ENCODE results near the gene TIMM22. TPM values are rescaled to one million over a fixed set of nuclear protein-coding genes. Genes with fewer than 3 reads are reported as not detected.
"Not testable (repeated sequence)": the region's sequence is repeated elsewhere in the genome, so short reads cannot be mapped to it uniquely, and the experiment has no call there.

Gene TIMM22
- total RNA-seq, 1 donor = 10.5 TPM

GRCh38 chr17:1036171-1036844, 39.4 kb downstream of the TIMM22 start:
- DNase-seq (ENCODE audit: low read depth in 2 of 3, low spot score in 2 of 3) = no peak

DNA sequence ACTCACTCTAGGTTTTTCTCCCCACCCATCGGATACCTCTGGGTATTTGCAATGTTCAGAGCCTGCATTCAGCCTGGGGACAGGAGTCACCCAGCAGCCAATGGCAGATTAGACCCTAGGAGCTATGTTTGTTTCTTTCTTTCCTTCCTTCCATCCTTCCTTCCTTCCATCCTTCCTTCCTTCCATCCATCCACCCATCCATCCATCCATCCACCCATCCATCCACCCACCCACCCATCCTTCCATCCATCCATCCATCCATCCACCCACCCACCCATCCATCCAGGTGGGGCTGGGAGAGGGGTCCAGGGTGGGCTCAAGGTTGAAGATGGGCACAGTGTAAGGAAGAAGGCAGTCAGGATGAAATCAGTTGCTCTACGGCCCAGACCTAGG, 39.9 kb downstream of the TIMM22 start:
- DNase-seq (ENCODE audit: low read depth in 2 of 3, low spot score in 2 of 3) = no peak

DNA sequence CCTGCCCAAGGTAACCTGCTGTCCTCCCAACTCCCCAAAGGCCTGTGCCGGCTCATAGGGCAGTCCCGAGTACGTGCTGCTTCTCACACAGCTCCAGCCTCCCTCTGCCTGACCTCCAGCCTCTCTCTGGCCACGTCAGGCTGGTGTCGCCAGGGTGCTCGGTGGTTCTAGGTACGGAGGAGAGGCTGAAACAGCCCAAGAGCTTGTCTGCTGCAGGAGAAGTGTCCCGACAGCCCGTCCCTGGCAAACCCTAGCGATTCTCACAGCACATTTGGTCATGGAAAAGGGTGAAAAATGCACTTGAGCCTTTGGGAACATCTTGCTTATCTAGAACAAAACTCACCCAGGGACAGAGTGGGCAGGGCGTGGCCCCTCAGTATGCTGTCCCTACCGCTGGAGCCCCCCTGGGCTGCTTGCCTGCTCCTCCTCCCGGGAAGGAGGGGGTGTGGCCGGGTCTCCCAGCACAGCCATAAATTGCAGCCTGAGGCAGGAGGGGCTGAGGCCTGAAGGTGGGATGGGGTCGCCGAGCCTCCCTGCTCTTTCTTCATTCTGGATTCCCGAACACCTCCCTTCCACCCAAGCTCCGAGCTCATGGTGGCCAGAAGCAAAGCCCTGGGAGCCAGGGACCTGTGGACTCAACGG, 40.4 kb downstream of the TIMM22 start:
- DNase-seq (ENCODE audit: low read depth in 2 of 3, low spot score in 2 of 3) = no peak

- no peak for DNase-seq (ENCODE audit: low read depth in 2 of 3, low spot score in 2 of 3)
These were observed 41.7 kb downstream of the TIMM22 start for GRCh38 chr17:1038459-1039122.

DNA sequence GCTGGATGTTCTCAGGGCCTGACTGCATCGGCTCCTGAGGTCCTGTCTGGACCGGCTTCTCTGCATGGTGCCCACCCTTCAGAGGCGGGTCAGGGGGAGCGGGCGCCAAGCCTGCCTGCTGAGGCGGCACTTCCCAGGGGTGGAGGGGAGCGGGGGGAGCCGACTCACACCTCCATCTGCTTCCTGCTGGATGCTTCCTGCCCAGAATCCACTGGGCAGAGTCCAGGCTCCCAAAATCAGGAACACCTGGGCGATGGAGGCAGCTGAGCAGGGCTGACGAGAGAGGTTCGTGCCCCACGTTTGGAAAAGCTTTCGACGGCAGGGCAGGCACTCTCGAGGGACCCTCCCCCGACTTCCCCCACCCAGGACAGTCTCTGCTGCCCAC, 42.2 kb downstream of the TIMM22 start:
- DNase-seq (ENCODE audit: low read depth in 2 of 3, low spot score in 2 of 3) = no peak

- DNase-seq (ENCODE audit: low read depth in 2 of 3, low spot score in 2 of 3) = peak in 2 of 3 donors; percentile 54 to 80
These were observed 42.7 kb downstream of the TIMM22 start for GRCh38 chr17:1039511-1040215.

GRCh38 chr17:1040216-1040600, 43.3 kb downstream of the TIMM22 start:
- peak in 1 of 3 donors; percentile 61 for DNase-seq (ENCODE audit: low read depth in 2 of 3, low spot score in 2 of 3)

DNA sequence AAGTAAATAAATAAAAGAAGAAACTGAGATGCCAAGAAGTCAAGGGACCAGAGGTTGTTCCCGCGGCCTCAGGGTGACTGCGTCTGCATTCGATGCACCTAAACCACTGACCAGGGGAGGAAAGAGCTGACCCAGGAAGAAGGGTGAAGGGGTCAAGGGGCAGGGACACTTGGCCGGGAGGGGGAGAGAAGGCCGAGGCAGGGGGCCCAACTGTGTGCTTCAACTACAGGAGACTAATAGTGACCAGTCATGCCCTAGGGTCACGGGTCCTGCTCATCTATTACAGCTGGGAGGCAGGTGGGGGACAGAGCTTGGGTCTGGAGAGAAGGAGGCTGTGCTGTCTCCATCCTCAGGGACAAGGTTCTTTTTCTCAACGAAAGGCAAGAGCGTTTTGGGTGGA, 44.8 kb downstream of the TIMM22 start:
- no peak for DNase-seq (ENCODE audit: low read depth in 2 of 3, low spot score in 2 of 3)

- DNase-seq (ENCODE audit: low read depth in 2 of 3, low spot score in 2 of 3) = no peak
These were observed 45.6 kb downstream of the TIMM22 start for GRCh38 chr17:1042486-1042885.

DNA sequence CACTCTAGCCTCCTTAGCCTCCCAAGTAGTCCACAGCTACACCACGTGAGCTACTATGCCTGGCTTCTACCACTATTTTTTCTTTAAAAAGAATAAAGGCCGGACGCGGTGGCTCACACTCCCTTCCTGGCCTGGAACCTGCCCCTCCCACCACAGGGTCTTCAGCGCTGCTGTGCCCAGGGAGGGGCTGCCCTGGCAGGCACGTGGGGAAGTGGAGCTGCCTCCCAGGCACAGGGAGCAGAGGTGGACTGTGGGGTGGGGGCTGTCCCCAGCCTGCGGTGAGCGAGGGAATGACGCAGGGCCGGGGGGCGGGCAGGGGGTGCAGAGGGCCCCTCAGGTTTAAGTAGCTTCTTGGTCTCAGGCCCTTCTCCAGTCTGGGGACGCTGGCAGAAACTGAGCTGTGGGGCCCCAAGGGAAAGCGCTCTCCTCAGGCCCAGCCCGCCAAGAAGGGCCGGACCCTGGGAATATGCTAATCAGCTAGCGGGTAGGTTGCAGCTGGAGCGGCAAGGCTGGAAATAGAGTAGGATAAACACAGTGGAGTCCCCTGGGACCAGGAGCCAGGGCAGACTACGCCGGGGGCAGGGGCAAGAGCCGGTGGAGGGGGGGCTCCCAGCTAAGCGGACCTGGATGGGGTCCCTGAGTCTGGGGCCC, 46.8 kb downstream of the TIMM22 start:
- peak in 1 of 3 donors; percentile 54 for DNase-seq (ENCODE audit: low read depth in 2 of 3, low spot score in 2 of 3)

DNA sequence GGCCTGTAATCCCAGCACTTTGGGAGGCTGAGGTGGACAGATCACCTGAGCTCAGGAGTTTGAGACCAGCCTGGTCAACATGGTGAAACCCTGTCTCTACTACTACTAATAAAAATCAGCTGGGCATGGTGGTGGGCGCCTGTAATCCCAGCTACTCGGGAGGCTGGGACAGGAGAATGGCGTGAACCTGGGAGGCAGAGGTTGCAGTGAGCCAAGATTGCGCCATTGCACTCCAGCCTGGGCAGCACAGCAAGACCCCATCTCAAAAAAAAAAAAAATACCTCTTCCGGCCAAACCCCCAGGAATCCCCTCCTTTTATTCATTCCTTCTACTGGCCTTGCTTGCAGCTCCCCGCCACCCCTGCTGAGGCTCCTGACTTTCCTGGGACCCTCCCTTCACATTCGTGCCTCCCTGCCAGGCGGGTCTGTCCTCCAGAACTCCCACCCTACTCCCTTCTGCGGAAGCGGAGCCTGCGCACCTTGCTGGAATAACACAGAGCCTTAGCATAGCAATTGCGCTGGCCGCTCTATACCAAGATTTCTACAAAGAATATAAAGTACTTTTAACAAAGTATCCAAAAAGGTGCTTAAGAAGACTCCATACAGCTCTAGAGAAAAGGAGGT, 47.6 kb downstream of the TIMM22 start:
- DNase-seq (ENCODE audit: low read depth in 2 of 3, low spot score in 2 of 3) = not testable (repeated sequence)

- DNase-seq (ENCODE audit: low read depth in 2 of 3, low spot score in 2 of 3) = no peak
These were observed 48.5 kb downstream of the TIMM22 start for GRCh38 chr17:1045456-1045855.

DNA sequence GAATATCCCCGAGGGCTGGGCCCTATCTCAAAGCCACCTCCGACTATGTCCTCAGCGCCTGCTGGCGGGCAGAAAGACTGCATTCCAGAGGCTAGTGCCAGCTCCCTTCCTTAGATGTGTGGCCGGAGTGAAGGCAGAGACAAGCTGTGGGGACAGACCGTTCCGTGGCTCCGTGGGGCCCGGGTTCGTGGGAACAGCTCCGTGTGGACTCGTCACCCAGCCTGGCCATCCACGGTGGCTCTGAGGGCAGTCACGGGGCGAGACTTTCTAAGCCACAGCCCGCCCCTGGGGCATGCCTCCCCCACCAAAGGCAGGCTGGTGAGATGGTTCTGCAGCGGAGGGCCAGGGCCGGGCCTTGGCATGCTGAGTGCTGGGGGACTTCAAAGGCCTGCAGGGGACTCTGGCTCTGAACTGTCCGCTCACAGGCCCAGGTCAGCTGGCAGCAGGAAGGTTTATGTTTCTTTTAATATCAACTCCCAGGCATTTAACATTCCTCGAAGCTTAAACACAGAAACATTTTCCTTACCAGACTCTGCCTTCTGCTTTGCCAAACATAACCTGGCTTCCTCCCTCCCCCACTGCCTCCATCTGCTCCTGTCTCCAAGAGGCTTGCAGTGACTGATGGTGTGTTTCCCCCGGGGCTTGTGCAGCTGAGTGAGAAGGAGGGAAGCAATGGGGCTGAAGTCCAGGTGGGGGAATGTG, 50.4 kb downstream of the TIMM22 start:
- DNase-seq (ENCODE audit: low read depth in 2 of 3, low spot score in 2 of 3) = no peak

DNA sequence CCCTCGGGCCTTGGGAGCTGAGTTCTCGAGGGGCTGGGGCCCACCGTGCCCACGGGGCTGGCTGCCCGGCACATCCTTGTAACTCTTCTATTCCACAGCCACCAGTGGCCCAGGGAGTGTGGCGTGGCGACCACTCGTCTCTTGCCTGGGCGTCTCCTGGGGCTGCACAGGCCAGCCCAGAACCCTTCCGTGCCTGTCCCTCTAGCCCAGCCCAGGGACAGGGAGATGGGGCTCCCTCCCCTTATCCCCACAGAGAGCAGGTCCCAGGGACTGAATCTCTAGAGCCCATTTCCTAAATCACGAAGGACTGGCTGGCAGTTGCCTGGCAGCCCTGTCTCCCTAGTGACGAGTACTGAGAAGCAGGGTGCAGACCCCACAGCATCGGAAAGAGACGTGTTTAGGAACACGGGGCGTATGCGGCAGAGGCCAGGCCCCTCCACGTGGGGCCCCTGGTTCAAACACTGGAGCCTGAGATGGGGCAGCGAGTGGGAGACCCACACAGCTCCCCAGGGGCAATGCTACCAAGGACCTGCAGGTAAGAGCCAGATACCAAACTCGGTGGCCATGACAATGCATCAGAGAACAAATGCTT, 51.0 kb downstream of the TIMM22 start:
- DNase-seq (ENCODE audit: low read depth in 2 of 3, low spot score in 2 of 3) = no peak

GRCh38 chr17:1048516-1049115, 51.7 kb downstream of the TIMM22 start:
- DNase-seq (ENCODE audit: low read depth in 2 of 3, low spot score in 2 of 3) = not testable (repeated sequence)

DNA sequence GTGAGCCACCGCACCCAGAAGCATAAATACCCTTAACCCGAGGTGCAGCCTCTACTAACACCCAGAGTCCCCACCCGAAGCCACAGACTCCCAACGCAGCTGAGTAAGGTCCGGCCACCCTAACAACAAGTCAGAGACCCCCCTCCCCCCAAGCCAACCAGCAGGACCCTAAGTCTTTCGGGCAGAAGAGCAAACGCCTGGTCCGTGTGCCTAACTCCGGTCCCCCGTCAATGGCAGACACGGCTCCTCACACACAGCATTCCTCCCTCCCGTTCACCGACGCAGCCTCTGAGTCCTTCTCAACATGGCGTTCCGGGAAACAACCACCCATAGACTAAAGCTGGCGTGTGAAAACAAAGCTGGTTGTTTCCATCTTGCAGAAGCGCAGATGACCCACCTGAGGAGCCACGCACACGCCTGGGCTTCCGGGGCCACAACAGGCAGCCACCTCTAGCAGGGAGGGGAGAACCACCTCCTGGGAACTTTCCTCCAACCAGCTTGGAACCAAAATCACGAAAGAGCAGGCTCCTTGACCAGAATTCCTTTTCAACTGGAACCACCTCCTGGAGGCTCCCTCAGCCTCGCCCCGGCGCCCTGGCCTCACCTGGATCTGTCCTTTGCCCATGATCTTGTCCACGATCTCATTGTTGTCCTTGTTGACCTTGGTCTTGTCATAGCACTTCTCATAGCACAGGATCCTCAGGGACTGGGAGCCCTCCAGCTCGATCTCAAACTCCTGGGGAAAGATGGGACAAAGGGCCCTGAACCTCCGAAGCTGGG, 52.7 kb downstream of the TIMM22 start:
- no peak for DNase-seq (ENCODE audit: low read depth in 2 of 3, low spot score in 2 of 3)

GRCh38 chr17:1050246-1050995, 53.5 kb downstream of the TIMM22 start:
- no peak for DNase-seq (ENCODE audit: low read depth in 2 of 3, low spot score in 2 of 3)

Measured in hematopoietic multipotent progenitor cell (in vitro differentiated cells).